GM12872 (cell line): ENCODE results near the gene FBXL16.

Experiments
- TF ChIP-seq, protein P1 (sequence below): IDR thresholded peaks from 3 replicates; pipeline ENCODE4 v1.5.1; 2011; ENCODE audit warnings: low read depth, mild to moderate bottlenecking, low read length, moderate library complexity; ENCODE audit not compliant: insufficient read depth

FBXL16 gene

GRCh38 chr16:649631-650030, 56.0 kb downstream of the FBXL16 start:
- TF ChIP-seq, protein P1, sequence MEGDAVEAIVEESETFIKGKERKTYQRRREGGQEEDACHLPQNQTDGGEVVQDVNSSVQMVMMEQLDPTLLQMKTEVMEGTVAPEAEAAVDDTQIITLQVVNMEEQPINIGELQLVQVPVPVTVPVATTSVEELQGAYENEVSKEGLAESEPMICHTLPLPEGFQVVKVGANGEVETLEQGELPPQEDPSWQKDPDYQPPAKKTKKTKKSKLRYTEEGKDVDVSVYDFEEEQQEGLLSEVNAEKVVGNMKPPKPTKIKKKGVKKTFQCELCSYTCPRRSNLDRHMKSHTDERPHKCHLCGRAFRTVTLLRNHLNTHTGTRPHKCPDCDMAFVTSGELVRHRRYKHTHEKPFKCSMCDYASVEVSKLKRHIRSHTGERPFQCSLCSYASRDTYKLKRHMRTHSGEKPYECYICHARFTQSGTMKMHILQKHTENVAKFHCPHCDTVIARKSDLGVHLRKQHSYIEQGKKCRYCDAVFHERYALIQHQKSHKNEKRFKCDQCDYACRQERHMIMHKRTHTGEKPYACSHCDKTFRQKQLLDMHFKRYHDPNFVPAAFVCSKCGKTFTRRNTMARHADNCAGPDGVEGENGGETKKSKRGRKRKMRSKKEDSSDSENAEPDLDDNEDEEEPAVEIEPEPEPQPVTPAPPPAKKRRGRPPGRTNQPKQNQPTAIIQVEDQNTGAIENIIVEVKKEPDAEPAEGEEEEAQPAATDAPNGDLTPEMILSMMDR = no peak

DNA sequence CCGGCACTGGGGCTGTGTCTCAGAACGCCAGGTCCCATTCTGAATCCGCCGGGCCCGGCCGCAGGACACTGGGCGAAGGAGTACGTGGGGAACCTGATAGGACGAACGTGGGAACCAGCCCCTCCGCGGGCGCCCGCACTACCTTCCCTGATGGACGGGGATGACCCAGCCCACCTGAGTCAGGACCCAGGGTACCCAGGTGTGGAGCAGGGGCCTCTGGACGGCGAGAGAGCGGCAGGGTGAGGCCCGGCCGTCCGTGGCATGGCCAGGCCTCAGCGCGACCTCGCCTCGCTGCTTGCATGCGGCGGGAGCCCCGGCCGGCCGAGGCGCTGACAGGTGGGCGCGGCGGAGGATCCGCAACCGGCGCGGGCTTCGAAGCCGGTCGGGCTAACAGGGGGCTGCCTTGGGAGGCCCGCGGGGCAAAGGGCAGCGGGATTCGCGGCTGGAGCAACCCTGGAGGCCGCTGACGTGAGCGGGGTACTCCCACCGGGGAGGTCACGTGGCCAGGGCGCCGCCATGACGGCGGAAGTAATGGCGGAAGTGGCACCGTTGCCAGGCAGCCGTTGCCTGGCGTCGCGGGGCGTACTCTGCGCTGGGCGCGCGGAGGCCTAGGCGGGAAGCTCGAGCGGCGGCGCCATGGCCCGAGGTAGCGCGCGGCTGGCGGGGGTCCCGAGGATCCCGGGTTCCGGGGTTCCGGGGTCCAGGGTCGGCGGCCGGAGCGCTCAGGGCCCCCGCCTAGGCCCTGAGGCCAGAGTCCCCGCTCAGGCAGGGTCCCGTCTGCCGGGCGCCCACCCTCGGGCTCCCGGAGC, 56.6 kb downstream of the FBXL16 start, which contains the start of gene WDR90:
TSS of gene WDR90 (plus strand) at position 585 of the 809 bp plus-strand sequence. CDS start at position 637, 52 bp downstream.
- TF ChIP-seq, protein P1 = no peak

GRCh38 chr16:648071-648780, 57.4 kb downstream of the FBXL16 start:
- TF ChIP-seq, protein P1 = peak; percentile 81

DNA sequence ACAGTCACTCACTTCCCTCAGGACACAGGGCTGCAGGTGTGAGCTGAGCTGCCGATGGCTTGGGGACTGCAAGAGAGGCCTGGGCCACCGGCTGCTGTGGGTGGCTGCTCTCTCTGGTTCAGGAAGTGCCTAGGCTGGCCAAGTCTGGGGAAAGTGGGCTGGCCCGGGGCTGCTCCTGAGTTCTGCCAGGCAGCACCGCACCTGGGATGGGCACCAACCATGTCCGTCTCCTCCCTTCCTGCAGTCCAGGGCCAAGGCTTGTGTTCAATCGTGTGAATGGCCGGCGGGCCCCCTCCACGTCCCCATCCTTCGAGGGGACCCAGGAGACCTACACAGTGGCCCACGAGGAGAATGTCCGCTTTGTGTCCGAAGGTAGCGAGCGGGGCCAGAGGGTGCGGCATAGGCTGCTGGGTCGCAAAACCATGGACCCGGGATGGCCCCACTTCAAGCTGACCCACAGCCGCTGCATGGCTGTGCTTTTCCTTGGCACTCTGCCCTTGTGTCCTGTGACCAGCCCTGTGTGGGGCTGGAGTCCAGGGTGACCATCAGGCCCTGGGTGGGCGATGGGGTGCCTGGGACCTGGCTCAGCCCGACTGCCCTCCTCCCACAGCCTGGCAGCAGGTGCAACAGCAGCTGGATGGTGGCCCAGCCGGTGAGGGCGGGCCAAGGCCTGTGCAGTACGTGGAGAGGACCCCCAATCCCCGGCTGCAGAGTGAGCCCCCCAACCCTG, 58.3 kb downstream of the FBXL16 start:
- TF ChIP-seq, protein P1 = no peak

- TF ChIP-seq, protein P1 = no peak
Measured at GRCh38 chr16:646679-647172, 58.9 kb downstream of the FBXL16 start.

DNA sequence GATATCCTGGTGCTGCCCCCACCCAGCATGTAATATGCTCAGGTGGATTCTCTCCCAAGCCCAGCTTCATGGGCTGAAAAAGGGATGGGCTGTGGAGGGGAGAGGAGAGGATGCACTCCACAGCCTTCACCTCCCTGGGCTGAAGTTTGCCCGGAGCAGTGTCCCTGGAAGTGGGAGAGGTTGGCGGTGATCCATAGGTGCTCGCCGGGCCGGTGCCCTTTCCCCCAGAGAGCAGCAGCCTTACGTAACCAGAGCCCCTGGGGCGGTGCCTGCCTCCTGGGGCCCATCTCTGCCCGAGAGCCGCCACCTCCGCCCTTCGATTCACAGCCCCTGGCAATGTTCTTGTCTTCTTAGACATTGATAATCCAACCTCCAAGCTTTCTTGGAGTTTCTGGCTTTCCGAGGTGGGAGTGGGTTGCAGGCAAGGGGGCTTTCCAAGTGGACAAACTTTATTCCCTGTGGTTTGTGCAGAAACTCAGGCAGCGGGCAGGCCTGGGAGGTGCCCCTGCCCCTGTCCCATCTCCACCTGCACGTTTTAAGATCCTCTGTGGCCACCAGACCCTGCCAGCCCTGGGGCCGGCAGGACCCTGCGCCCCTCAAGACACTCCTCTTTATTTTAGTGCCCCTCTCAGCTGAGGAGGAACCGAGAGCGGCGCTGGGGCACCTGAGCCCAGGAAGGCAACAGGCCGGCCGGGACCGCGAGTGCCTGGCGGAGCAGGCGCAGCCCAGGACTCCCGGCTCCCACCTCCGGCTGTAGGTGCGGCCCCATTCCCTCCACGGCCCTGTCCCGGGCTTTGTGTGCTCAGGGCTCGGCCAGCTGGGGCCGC, 59.5 kb downstream of the FBXL16 start:
- TF ChIP-seq, protein P1 = no peak
